Osteocyte (in vitro differentiated cells): ENCODE results near the gene CD200R1. TPM values are rescaled to one million over a fixed set of nuclear protein-coding genes. Genes with fewer than 3 reads are reported as not detected.
A peak's percentile ranks its signal among the peaks of the same experiment; 100 is the strongest.

ENCODE experiments used
- DNase-seq: peaks from one replicate; pipeline ENCODE4 v3.0.0; 2021; ENCODE audit warnings: mixed read lengths; ENCODE audit not compliant: unreplicated experiment; ENCODE audit errors: extremely low spot score
- H3K27ac Mint-ChIP-seq: one replicate; pipeline ENCODE4 v1.8.0; 2021; ENCODE audit warnings: mild to moderate bottlenecking, mixed read lengths; ENCODE audit not compliant: unreplicated experiment
- H3K27me3 Mint-ChIP-seq: one replicate; pipeline ENCODE4 v1.8.0; 2021; ENCODE audit warnings: mixed read lengths; ENCODE audit not compliant: unreplicated experiment
- H3K36me3 Mint-ChIP-seq: one replicate; pipeline ENCODE4 v1.8.0; 2021; ENCODE audit warnings: mixed read lengths; ENCODE audit not compliant: unreplicated experiment
- H3K4me1 Mint-ChIP-seq: one replicate; pipeline ENCODE4 v1.8.0; 2021; ENCODE audit warnings: mixed read lengths; ENCODE audit not compliant: unreplicated experiment
- H3K4me3 Mint-ChIP-seq: one replicate; pipeline ENCODE4 v1.8.0; 2021; ENCODE audit warnings: mild to moderate bottlenecking, moderate library complexity, mixed read lengths; ENCODE audit not compliant: unreplicated experiment
- H3K9me3 Mint-ChIP-seq: one replicate; pipeline ENCODE4 v1.8.0; 2021; ENCODE audit warnings: mixed read lengths; ENCODE audit not compliant: unreplicated experiment
- CTCF ChIP-seq: fragments of 200-600 bp; sonication (generic); IDR thresholded peaks from 2 replicates; pipeline ENCODE4 v1.5.0; 2021; ENCODE audit warnings: antibody characterized with exemption, mild to moderate bottlenecking, moderate library complexity
- total RNA-seq: library from RNA; stranded (reverse); gene quantifications from 2 replicates; pipeline ENCODE4 v1.2.1, GENCODE V29; 2021

CD200R1 gene
- total RNA-seq, 1 donor from 2014 or later, result not detected

- no peak for DNase-seq
- no peak for TF ChIP-seq CTCF
- Mint-ChIP-seq H3K36me3 (peaks cover 43% of the 10 kb centered on the region), H3K27me3 (no peaks in the 10 kb centered on the region), H3K4me3 (no peak overlapping the region), H3K27ac (no peak overlapping the region), H3K9me3 (no peaks in the 10 kb centered on the region), H3K4me1 (no peaks in the 10 kb centered on the region)
These were observed 25.8 kb upstream of the CD200R1 start for GRCh38 chr3:113000691-113001090.

GRCh38 chr3:112995800-112996199, 20.9 kb upstream of the CD200R1 start:
- Mint-ChIP-seq H3K36me3 (peaks cover 34% of the 10 kb centered on the region), H3K4me1 (peaks cover 24% of the 10 kb centered on the region), H3K9me3 (no peaks in the 10 kb centered on the region), H3K4me3 (no peak overlapping the region), H3K27me3 (no peaks in the 10 kb centered on the region), H3K27ac (no peak overlapping the region)
- DNase-seq, result no peak
- no peak for TF ChIP-seq CTCF

GRCh38 chr3:112990672-112991602, 16.0 kb upstream of the CD200R1 start, which contains the start of gene GTPBP8:
Gene GTPBP8 (plus strand): TSS chr3:112990984. CDS start chr3:112991000, 16 bp downstream.
- peaks cover 12% of the 10 kb centered on the region for H3K36me3 Mint-ChIP-seq
- H3K27ac Mint-ChIP-seq, result peak within 1 kb of the TSS; percentile 96
- DNase-seq, result peak; percentile 95
- H3K27me3 Mint-ChIP-seq, result peaks cover 4% of the 10 kb centered on the region
- peak; percentile 15 for TF ChIP-seq CTCF
- peaks cover 29% of the 10 kb centered on the region for H3K4me1 Mint-ChIP-seq
- H3K4me3 Mint-ChIP-seq, result peak within 1 kb of the TSS; percentile 91
- H3K9me3 Mint-ChIP-seq, result no peaks in the 10 kb centered on the region

- peaks cover 15% of the 10 kb centered on the region for H3K27me3 Mint-ChIP-seq
- no peak for TF ChIP-seq CTCF
- peaks cover 19% of the 10 kb centered on the region for H3K4me1 Mint-ChIP-seq
- H3K4me3 Mint-ChIP-seq, result no peak overlapping the region
- no peak overlapping the region for H3K27ac Mint-ChIP-seq
- no peaks in the 10 kb centered on the region for H3K36me3 Mint-ChIP-seq
- DNase-seq, result no peak
- H3K9me3 Mint-ChIP-seq, result no peaks in the 10 kb centered on the region
These were observed 12.9 kb upstream of the CD200R1 start for GRCh38 chr3:112987710-112988334.

- Mint-ChIP-seq H3K4me3 (no peak overlapping the region), H3K27me3 (peaks cover 22% of the 10 kb centered on the region), H3K27ac (no peak overlapping the region), H3K36me3 (no peaks in the 10 kb centered on the region), H3K4me1 (no peaks in the 10 kb centered on the region), H3K9me3 (no peaks in the 10 kb centered on the region)
- TF ChIP-seq CTCF, result no peak
- no peak for DNase-seq
These were observed 9.6 kb upstream of the CD200R1 start for GRCh38 chr3:112984485-112984884.
